Frontal cortex (tissue), 4 donors: ENCODE results near the gene PBX3. TPM values are rescaled to one million over a fixed set of nuclear protein-coding genes. Genes with fewer than 3 reads are reported as not detected.
"Not testable (repeated sequence)": the region's sequence is repeated elsewhere in the genome, so short reads cannot be mapped to it uniquely, and the experiment has no call there.

ENCODE experiments used
- DNase-seq, 2 donors: peaks; one replicate each; pipeline ENCODE4 v3.0.0; 2012; ENCODE audit warnings: low spot score in 2 of 2
- FAIRE-seq: peaks from 2 replicates; lab custom pipeline; 2012; peaks lifted over from hg19 to GRCh38; lab: Jason Lieb, UNC
- total RNA-seq: library from RNA; depleted of rRNA; stranded (reverse); fragments of >200 nt; gene quantifications from one replicate; pipeline ENCODE4 v1.2.3, GENCODE V29; 2014
- donor health status: control.
- donor health status: control.
- donor health status: control.

Gene PBX3
- total RNA-seq, 1 donor from 2014 or later: 37.5 TPM

DNA sequence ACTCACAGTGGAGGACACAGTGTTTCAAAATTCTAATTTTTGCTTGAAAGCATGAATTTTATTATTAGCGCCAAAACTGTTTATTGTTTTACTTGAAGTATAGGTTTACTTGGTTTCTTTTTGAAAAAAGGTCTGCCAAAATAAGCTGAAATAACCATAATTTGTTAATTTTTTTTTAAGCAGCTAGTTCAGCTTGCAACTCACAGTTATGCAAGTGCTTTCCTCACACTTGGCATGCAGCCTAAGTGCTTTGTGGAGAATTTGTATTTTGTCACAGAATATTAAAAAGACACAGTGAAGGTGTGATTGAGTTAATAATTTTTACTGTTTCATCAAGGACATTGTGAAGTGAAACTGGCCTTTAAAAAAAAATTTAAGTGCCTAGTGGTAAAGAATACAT is 21.6 kb downstream of the PBX3 start:
- DNase-seq (no peak), FAIRE-seq (no peak)

DNA sequence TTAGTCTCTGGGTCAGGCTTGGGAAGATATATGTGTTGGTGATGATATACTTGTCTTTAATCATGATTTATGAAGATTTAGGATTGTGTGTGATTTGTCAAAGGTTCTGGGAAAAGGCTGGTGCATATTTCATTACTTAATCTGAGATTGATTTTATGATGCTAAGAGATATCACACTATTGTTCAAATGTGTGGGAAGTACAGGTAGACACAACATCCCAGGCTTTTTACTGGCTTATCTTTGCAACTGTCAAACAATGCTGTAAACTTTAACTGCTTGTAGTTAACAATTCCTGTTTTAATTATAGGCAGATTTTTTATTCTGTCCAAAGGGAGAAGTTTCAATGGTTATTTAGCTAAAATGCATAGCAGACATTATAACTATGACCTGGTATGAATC is 23.9 kb downstream of the PBX3 start:
- DNase-seq (no peak), FAIRE-seq (no peak)

DNA sequence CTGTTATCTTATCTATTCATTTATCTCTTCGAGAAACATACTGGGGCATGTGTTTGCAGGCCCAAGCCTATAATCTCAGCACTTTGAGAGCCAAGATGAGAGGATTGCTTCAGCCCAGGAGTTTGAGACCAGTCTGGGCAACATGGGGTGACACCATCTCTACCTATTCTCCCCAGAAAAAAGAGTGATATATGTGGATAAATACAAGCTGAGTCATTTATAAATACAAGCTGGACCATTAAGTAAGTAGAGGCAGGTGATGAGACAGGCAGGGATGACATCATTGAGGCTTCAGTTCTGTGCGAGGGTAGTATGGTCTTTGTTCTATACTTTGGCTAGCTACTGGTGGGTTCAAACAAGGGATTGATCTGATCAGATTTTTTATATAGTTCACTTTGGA is 25.6 kb downstream of the PBX3 start:
- FAIRE-seq (no peak), DNase-seq (no peak)

DNA sequence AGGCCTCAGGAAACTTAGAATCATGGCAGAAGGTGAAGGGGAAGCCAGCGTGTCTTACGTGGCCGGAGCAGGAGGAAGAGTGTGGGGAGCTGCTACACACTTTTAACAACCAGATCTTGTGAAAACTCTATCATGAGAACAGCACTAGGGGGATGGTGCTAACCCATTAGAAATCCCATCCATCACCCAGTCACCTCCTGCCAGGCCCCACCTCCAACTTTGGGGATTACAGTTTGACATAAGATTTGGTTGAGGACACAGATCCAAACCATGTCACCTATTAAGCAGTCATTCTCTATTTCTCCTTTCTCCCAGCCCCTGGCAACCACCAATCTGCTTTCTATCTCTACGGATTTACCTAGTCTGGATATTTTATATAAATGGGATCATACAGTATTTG is 26.9 kb downstream of the PBX3 start:
- FAIRE-seq (no peak), DNase-seq (no peak)

DNA sequence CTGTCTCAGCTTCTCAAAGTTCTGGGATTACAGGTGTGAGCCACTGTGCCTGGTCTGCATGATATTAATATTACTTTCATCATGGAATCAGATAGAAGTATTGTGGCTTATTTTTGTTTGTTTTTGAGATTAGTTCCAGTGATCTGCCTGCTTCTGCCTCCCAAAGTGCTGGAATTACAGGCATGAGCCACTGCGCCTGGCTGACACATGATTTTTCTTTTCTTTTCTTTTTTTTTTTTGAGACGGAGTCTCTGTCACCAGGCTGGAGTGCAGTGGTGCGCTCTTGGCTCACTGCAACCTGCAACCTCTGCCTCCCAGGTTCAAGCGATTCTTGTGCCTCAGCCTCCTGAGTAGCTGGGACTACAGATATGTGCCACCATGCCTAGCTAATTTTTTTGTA is 29.6 kb downstream of the PBX3 start:
- DNase-seq, FAIRE-seq: not testable (repeated sequence)

DNA sequence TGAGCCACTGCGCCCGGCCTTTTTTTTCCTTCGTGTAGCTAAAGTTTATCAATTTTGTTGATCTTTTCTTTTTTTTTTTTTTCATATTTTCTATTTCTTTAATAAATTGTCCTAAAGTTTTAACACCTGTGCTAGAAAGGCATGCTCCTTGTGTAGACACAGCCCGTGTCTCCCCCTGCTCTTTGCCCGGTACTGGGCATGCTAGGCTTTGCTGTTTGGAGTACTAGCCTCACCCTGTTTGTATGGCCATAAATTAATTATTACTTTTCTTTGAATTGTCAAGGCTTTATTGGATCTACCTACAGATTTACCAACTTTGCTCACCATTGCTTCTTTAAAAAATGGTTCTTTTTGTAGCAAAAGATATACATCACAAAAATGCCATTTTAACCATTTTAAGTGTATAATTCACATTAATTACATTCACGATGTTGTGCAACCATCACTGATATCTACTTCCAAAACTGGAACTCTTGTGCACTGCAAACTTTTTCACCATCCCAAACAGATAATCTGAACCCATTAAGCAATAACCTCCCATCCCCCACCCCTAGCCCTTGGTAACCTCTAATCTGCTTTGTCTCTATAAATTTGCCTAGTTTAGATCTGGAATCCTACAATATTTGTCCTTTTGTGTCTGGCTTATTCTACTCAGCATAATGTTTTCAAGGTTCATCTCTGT is 31.5 kb downstream of the PBX3 start:
- FAIRE-seq, DNase-seq: not testable (repeated sequence)

DNA sequence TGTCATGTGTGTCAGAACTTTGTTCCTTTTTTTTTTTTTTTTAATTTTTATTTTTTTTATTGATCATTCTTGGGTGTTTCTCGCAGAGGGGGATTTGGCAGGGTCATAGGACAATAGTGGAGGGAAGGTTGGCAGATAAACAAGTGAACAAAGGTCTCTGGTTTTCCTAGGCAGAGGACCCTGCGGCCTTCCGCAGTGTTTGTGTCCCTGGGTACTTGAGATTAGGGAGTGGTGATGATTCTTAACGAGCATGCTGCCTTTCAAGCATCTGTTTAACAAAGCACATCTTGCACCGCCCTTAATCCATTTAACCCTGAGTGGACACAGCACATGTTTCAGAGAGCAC is 32.0 kb downstream of the PBX3 start:
- DNase-seq, FAIRE-seq: not testable (repeated sequence)

DNA sequence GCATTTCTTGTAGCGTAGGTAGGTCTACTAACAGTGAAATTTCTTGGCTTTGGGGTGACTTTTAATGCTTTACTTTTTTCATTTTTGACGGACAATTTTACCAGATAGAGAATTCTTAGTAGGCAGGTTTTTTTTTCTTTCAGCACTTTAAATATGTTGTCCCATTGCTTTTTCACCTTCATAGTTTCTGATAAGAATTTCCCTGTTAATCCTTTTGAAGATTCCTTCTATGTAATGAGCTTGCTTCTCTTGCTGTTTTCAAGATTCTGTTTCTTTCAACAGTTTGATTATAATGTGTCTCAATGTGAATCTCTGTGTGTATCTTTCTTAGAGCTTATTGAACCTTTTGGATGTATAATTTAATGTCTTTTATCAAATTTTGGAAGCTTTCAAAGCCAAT is 35.5 kb downstream of the PBX3 start:
- FAIRE-seq: no peak
- no peak for DNase-seq

DNA sequence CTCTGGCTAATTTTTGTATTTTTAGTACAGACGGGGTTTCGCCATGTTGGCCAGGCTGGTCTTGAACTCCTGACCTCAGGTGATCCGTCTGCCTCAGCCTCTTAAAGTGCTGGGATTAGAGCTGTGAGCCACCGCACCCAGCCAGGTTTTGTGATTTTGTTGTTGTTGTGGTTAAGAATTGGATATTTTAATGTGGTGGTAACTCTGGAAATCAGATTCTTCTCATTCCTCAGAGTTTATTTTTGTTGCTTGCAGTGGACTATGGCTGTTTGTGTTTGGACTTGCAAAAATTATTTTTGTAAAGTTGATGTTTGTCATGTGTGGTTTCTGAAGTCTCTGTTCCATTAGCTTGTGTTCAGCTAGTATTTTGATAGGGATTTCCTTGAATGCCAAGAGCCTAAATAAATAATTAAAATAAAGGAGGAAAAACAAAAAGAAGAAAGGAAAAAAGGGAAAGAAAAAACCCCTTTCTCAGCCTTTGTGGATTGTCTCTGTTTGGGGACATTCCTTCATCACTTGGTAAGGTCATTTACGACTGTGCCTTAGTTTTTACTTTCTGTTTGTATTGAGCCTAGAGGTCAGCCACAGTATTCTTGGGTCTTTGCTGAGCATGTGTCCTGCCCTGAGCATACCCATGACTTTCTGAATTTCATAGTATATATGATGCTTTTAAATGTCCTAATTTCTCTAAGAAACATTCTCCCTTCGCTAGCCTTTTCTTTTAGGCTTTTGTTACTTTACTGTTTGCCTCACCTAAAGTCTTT is 37.3 kb downstream of the PBX3 start:
- FAIRE-seq (no peak), DNase-seq (no peak)

DNA sequence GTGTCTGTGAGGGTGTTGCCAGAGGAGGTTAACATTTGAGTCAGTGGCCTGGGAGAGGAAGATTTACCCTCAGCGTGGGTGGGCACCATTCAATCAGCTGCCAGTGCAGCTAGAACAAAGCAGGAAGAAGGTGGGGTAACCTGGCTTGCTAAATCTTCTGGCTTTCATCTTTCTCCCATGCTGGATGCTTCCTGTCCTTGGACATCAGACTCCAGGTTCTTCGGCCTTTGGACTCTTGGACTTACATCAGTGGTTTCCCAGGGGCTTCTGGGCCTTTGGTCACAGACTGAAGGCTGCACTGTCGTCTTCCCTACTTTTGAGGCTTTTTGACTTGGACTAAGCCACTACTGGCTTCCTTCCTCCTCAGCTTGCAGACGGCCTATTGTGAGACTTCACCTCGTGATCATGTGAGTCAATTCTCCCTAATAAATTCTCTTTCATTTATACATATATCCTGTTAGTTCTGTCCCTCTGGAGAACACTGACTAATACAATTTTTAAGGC is 38.1 kb downstream of the PBX3 start:
- FAIRE-seq: no peak
- DNase-seq: no peak

DNA sequence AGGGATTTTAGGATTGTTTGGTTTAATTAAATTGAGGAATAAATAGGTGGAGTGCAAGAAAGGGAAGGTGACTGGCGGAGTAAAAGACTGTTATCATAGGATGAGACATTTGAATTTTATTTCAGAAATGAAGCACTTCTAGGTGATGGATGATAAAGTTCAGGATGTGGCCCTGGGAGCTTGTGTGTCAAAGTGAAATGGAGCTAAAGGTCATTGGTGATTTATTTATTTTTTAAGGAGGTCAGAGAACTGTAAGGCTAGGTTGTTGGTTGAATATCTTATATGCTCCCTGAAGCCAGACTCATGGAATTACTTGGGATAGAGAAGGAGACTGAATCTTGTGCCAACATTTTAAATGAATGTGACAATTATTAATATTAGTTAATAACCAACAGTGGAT is 40.5 kb downstream of the PBX3 start:
- no peak for FAIRE-seq
- DNase-seq: no peak

DNA sequence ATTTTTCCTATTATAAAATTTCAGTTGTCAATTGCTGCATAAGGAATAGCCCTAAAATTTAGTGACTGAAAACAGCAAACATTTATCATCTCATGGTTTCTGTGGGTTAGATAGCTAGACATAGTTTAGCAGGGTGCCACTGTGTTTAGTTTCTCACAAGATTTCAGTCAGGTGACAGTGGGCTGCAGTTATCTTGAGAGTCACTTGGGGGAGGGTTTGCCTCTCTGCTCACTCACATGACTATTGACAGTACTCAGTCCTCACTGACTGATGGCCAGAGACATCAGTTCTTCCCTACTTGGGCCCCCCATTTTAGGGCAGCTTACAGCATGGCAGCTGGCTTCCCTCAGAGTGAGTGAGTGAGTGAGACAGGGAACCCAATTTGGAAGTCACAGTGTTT is 42.0 kb downstream of the PBX3 start:
- DNase-seq: no peak
- FAIRE-seq: no peak

DNA sequence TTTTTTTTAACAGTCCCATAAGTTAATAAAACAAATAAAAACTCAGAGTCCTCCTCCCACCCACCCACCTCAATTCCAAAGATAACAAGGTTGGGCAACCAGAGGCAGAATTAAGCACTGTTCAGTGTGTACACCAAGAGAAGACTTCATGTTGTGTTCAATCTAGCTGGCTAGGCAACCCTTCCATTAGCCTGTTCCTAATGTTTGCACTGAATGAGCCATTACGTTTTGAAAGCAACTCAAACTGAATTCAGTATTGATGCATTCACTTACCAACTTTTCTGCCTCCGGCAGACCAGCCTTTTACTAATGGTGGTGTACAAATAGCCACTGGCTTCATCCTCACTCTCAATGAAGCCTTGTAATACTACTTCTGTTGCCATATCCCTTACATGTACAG is 47.5 kb downstream of the PBX3 start:
- FAIRE-seq (no peak), DNase-seq (no peak)

DNA sequence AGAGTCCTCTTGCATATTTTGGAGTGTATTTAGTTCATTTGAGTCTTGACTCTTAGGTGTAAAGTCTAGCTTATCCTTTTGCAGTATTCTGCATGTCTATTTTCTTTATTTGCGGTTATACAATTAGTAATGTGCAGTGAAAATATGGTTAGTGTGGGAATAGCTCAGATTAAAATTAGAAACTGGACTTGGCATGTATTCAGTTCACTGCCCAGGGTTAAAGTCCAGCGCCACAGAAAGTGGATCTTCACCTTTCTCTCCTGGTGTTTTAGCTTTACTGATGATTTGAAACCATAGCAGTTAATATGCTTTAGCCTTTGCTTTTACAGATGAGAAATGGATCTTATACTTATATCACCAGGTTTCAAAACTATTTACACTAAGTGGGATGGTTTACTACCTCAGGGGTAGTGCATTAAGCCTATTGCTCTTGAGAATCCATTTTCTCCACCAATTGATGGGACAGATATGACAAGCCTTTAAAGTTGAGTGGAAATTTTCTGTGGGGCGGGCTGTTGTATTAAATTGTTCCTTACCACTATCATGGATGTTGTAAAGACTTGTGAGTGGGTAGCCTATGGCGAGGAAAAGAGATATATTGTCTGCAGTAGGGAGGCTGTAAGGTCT is 48.9 kb downstream of the PBX3 start:
- no peak for DNase-seq
- FAIRE-seq: no peak

DNA sequence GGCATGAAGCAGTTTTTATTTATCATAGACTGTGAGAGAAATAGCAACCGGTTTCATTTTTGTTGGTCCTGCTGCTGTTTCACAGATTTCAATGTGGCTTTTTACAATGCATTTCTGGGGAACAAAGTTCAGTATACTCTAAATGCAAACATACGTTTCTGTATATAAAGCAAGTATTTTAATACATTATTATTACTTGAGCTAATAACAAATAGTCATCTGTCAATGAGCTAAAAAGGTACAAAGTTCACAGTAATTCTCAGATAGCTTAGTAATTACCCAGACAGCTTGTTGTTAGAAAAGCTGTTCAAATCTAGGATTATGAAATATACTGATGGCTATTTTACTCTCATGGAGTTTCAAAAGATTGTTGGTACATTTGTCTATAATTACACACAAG is 50.8 kb downstream of the PBX3 start:
- no peak for FAIRE-seq
- no peak for DNase-seq

DNA sequence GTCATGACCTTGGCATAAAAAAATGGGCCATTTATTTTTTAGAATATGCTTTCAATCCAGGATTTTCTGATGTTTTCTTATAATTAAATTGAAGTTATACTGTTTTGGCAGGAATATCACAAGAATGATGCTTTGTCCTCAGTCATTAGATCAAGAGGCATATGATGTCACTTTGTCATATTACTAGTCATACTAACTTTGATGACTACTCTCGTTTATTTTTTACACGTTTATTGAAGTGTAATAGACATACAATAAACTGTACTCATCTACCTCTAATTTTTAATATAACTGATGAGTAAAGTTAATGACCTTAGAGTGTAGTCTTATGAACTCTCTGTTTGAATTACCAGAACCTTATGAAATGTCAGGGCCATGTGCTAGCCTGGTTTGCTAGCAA is 56.4 kb downstream of the PBX3 start:
- no peak for FAIRE-seq
- no peak for DNase-seq

DNA sequence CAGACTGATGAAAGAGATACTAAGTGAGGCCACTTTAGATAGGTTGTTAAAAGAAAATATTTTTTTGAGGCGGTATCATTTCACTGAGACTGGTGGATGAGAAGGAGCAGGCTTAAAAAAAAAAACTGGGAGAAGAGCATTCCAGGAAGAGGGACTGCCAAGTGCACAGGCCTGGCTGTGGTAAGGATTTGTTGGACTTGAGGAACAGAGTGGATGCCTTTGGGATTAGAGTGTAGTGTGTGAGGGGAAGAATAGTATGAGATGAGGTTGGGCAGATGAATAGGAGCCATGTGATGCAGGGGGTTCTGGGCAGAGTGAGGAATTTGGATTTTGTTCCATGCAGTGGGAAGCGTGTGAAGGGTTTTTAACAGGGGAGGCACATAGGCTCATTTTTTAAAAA is 57.9 kb downstream of the PBX3 start:
- DNase-seq (no peak), FAIRE-seq (no peak)

DNA sequence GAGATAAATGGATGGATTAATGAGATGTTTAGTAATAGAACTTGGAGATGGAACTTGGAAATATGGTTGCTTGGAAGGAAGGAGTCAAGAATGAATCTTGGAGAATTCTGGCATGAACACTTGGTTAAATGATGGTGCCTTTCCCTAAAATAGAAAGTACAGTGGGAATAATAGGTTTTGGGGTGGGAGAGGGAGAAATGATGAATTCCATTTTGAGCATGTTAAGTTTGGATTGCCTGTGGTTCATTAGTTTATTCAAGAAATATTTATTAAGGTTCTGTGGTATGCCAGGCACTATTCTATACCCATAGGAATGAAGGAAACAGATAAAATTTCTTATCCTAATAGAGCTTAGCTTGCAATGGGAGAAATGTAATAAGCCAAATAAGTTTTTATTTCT is 58.4 kb downstream of the PBX3 start:
- FAIRE-seq: no peak
- no peak for DNase-seq

DNA sequence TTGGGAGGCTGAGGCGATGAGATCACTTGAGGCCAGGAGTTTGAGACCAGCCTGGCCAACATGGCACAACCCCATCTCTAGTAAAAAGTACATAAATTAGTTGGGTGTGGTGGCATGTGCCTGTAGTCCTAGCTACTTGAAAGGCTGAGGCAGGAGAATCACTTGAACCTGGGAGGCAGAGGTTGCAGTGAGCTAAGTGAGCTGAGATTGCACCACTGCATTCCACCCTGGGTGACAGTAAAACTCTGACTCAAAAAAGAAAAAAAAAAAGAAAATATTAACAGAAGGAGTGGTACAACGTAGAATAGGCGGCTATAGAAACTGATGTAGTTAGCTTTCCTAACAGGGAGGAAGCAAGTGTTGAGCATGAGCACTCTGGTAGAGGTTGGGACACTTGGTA is 59.9 kb downstream of the PBX3 start:
- DNase-seq (no peak), FAIRE-seq (no peak)

DNA sequence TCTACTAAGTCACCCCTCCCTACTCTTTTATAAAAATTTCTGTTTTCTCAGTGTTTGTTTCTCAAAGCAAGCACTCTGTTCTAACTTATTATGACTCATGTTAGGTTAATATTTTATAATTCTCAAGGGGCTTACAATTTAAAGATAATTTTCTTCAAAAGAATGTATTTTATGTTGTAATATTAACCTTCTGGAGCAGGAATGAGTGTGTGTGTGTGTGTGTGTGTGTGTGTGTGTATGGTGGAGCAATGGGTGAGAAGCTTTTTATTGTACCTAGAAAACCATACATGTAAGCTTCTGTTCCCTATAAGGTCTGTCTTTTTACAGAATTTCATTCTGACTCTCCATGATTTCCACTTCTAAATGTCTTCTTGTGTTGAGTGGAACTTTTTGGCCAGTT is 63.0 kb downstream of the PBX3 start:
- DNase-seq (no peak), FAIRE-seq (no peak)

DNA sequence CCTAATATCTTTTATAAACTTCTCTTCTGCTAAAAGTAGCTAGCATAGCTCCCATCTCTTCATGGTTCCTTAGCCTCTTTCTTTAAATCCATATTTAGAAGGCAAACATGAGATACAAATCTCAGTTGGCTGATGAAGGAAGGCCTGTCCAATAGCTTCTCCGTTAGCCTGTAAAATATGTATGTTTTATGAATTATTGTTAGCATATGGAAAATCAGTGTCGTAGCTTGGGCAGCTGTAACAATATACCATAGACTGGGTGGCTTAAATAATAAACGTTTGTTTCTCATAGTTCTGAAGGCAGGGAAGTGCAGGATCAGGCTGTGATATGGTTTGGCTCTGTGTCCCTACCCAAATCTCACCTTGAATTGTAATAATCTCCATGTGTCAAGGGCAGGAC is 63.8 kb downstream of the PBX3 start:
- DNase-seq (no peak), FAIRE-seq (no peak)
